Calu3 (cell line): ENCODE measurements around the gene CRIM1. TPM values are rescaled to one million over a fixed set of nuclear protein-coding genes. Genes with fewer than 3 reads are reported as not detected.
A peak's percentile ranks its signal among the peaks of the same experiment; 100 is the strongest.

Source experiments
- BruUV-seq: library from RNA; stranded (reverse); fragments of 400-500 nt; replicated peaks from 2 replicates; lab custom pipeline; 2021; lab: Mats Ljungman, UMichigan
- CTCF ChIA-PET: fragments of 300-600 bp; sonication (Branson Sonifier 250); formaldehyde crosslinking; loops from one replicate; lab custom pipeline; 2022; ENCODE audit warnings: antibody characterized with exemption; lab: Charles Lee
- DNase-seq: peaks from one replicate; pipeline ENCODE4 v3.0.0; 2022
- H3K27ac Mint-ChIP-seq: one replicate; pipeline ENCODE4 v1.8.0; 2022; ENCODE audit warnings: mixed read lengths; ENCODE audit not compliant: unreplicated experiment
- H3K27me3 Mint-ChIP-seq: one replicate; pipeline ENCODE4 v1.8.0; 2022; ENCODE audit warnings: mixed read lengths; ENCODE audit not compliant: unreplicated experiment
- H3K36me3 Mint-ChIP-seq: one replicate; pipeline ENCODE4 v1.8.0; 2022; ENCODE audit warnings: mild to moderate bottlenecking, moderate library complexity, mixed read lengths; ENCODE audit not compliant: insufficient read depth, unreplicated experiment
- H3K4me1 Mint-ChIP-seq: one replicate; pipeline ENCODE4 v1.8.0; 2022; ENCODE audit warnings: mild to moderate bottlenecking, low read depth, mixed read lengths; ENCODE audit not compliant: unreplicated experiment
- H3K4me3 Mint-ChIP-seq: one replicate; pipeline ENCODE4 v1.8.0; 2022; ENCODE audit warnings: mild to moderate bottlenecking, low read depth, moderate library complexity, mixed read lengths; ENCODE audit not compliant: unreplicated experiment
- H3K9me3 Mint-ChIP-seq: one replicate; pipeline ENCODE4 v1.8.0; 2022; ENCODE audit warnings: low read depth, mixed read lengths; ENCODE audit not compliant: unreplicated experiment
- intact Hi-C: fragments of 100-400 bp; cut with micrococcal nuclease; formaldehyde crosslinking; loops from one replicate; pipeline ENCODE4 v1.10.0; 2022; ENCODE audit not compliant: unreplicated experiment
- total RNA-seq: library from RNA; stranded (reverse); gene quantifications from 2 replicates; pipeline ENCODE4 v1.2.3, GENCODE V29; 2022
- TF ChIP-seq, protein P1 (sequence below): fragments of 200-600 bp; IDR thresholded peaks from one replicate; pipeline ENCODE4 v1.8.0; 2022; ENCODE audit warnings: antibody characterized with exemption; ENCODE audit not compliant: unreplicated experiment

Gene CRIM1
- total RNA-seq, 1 experiment from 2014 or later: 57.6 TPM

DNA sequence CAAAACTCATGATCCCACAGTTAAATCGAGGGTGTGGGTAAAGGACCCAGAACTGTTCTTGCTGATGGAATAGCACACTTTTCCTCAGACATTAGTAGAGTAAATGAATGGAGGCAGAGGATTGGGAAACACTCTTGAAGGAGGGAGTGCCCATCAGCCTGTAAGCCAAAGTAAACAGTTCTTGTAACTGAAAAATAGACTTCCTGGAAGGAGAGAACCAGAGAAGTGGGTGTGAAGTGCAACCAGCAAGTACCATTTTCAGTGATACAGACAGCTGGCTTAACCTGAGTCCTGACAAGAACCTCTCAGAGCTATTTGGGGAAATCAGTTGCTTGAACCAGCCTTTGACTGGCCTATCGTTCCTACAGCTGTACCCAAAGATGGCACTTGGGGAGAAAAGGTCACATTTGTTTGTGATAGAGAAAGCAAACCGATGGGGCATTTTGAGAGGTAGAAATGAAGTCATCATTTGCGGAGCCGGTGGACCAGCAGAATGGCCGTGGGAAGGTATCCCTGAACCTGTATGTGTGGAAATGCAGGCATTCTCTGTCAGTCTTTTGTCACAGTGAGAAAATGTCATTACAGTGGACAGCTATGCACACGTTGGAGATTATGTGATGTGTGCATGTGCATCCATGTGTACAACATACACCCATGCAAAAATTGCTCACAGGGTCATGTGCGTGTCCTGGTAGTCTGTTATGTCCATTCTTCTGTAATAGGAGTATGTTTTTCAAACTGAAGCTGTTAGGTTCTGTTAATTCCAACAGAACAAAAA, 17.8 kb downstream of the CRIM1 start:
- TF ChIP-seq, protein P1, sequence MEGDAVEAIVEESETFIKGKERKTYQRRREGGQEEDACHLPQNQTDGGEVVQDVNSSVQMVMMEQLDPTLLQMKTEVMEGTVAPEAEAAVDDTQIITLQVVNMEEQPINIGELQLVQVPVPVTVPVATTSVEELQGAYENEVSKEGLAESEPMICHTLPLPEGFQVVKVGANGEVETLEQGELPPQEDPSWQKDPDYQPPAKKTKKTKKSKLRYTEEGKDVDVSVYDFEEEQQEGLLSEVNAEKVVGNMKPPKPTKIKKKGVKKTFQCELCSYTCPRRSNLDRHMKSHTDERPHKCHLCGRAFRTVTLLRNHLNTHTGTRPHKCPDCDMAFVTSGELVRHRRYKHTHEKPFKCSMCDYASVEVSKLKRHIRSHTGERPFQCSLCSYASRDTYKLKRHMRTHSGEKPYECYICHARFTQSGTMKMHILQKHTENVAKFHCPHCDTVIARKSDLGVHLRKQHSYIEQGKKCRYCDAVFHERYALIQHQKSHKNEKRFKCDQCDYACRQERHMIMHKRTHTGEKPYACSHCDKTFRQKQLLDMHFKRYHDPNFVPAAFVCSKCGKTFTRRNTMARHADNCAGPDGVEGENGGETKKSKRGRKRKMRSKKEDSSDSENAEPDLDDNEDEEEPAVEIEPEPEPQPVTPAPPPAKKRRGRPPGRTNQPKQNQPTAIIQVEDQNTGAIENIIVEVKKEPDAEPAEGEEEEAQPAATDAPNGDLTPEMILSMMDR: no peak
- H3K4me1 Mint-ChIP-seq: peaks cover 77% of the 10 kb centered on the region
- H3K9me3 Mint-ChIP-seq: no peaks in the 10 kb centered on the region
- intact Hi-C loops: loop anchor here (2.0 kb wide), 1 partner anchor 15 kb away; no protein-coding TSS in a partner anchor
- H3K36me3 Mint-ChIP-seq: peaks cover 18% of the 10 kb centered on the region
- DNase-seq: no peak
- BruUV-seq: no TSS peak
- peak overlapping the region; percentile 16 for H3K27ac Mint-ChIP-seq
- CTCF ChIA-PET: interaction anchor here (1.6 kb wide), 1 partner anchor 23 kb away, joined by 6 read pairs; no protein-coding TSS in a partner anchor
- H3K27me3 Mint-ChIP-seq: no peaks in the 10 kb centered on the region
- H3K4me3 Mint-ChIP-seq: peak overlapping the region; percentile 37

DNA sequence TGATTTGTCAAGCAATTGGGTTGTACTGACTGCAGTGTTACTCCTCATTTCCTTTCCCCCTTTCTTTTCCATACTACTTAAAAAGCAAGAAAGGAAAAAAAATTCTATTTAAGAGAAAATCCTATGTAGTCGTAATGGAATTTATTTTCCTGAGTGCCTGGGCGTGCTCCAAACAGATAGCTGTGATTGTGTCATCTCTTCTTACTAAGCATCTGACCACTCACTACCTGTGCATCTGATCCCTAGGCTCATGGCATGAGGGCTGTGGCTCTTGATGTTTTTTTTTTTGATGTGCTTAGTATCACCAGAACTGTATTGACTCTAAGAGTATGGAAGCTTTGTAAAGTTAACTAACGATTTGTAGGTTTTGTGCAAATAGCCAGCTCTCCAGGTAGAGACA, 19.0 kb downstream of the CRIM1 start:
- Mint-ChIP-seq H3K9me3 (no peaks in the 10 kb centered on the region), H3K27me3 (no peaks in the 10 kb centered on the region), H3K4me3 (no peak overlapping the region), H3K4me1 (peaks cover 72% of the 10 kb centered on the region), H3K36me3 (peaks cover 22% of the 10 kb centered on the region), H3K27ac (no peak overlapping the region)
- CTCF ChIA-PET: interaction anchor here (1.6 kb wide), 1 partner anchor 21 kb away, joined by 6 read pairs; no protein-coding TSS in a partner anchor
- intact Hi-C loops: no loop called here
- no TSS peak for BruUV-seq
- no peak for DNase-seq
- TF ChIP-seq, protein P1: no peak

GRCh38 chr2:36376319-36376765, 20.8 kb downstream of the CRIM1 start:
- Mint-ChIP-seq H3K9me3 (no peaks in the 10 kb centered on the region), H3K27ac (peak overlapping the region; percentile 86), H3K27me3 (no peaks in the 10 kb centered on the region), H3K36me3 (peaks cover 27% of the 10 kb centered on the region), H3K4me3 (peak overlapping the region; percentile 66), H3K4me1 (peaks cover 72% of the 10 kb centered on the region)
- CTCF ChIA-PET: interaction anchor here (0.9 to 2.2 kb wide), 11 partner anchors 8 to 86 kb away, joined by 4 to 12 read pairs (median 5); no protein-coding TSS in a partner anchor
- intact Hi-C loops: no loop called here
- TF ChIP-seq, protein P1: no peak
- no TSS peak for BruUV-seq
- DNase-seq: peak; percentile 66

DNA sequence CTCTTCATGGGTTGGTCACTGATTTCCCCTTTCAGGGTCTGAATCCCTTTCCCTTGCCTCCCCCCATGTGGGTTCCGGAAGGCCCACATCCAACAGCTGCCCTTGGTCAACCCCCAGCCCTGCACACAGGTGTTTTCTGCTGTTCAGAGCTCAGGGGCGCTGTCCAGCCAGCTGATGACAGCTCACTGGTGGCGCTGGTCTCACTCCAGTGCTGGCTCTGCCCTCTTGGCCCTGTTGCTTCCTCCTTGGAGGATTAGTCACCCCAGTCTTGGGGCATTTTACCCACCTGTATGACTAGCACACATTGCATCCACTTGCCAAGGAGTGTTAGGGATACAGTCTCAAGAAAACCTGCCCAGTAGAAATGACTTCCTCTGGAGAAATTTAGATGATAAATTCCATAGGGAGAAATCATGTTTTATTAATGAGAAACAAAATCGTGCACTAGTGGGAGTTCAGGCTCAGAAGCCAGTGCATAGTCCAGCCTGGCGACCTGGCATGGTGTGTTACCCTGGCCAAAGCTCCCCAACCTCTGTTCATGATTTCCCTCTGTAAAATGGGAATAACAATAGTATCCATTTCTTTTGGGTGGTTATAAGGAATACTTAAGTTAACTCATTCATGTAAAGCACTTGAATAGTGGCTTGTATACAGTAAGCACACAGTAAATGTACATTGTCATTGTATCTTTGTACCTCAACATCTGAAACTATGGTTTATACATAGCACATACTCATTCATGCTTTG, 21.6 kb downstream of the CRIM1 start:
- DNase-seq: peak; percentile 82
- BruUV-seq: no TSS peak
- Mint-ChIP-seq H3K9me3 (no peaks in the 10 kb centered on the region), H3K36me3 (peaks cover 35% of the 10 kb centered on the region), H3K4me3 (peak overlapping the region; percentile 66), H3K27ac (peak overlapping the region; percentile 86), H3K4me1 (peaks cover 69% of the 10 kb centered on the region), H3K27me3 (no peaks in the 10 kb centered on the region)
- intact Hi-C loops: no loop called here
- CTCF ChIA-PET: interaction anchor here (0.9 to 2.2 kb wide), 11 partner anchors 9 to 85 kb away, joined by 4 to 12 read pairs (median 5); no protein-coding TSS in a partner anchor
- TF ChIP-seq, protein P1: no peak
